ENCODE data around the gene F12.

GRCh38 chr5:177396807-177397206 lies 12.6 kb downstream of the F12 start:
- no peak for TF ChIP-seq EP300 (IDR thresholded peaks at IDR 0.05; ENCODE audit: borderline replicate concordance in 1 of 2, low read depth in 2 of 2, low read length in 2 of 2)
- no peak for TF ChIP-seq CTCF (IDR thresholded peaks at IDR 0.05; ENCODE audit: control extremely low read depth in 1 of 3, insufficient read depth in 1 of 3, low read depth in 1 of 3, low read length in 3 of 3)
- no peak for TF ChIP-seq BCL11A (IDR thresholded peaks at IDR 0.05; ENCODE audit: low read depth in 2 of 2, low read length in 2 of 2)
- TF ChIP-seq PHF8 (conservative IDR thresholded peaks at IDR 0.05; ENCODE audit: low read depth, low read length): no peak
- no peak for TF ChIP-seq MAX (IDR thresholded peaks at IDR 0.05)
- TF ChIP-seq CEBPB (IDR thresholded peaks at IDR 0.05; ENCODE audit: low read depth, low read length): no peak
- no peak for TF ChIP-seq TAF1 (IDR thresholded peaks at IDR 0.05; ENCODE audit: low read depth, low read length)
- TF ChIP-seq POLR2A (IDR thresholded peaks at IDR 0.05; ENCODE audit: control extremely low read depth in 1 of 2, low read depth in 2 of 2, low read length in 2 of 2): no peak
- no peak for TF ChIP-seq SRF (IDR thresholded peaks at IDR 0.05; ENCODE audit: low read depth, low read length)
- TF ChIP-seq RFX5 (IDR thresholded peaks at IDR 0.05; ENCODE audit: borderline replicate concordance, low read depth, low read length): no peak
- no peak for TF ChIP-seq JUN (IDR thresholded peaks at IDR 0.05; ENCODE audit: low read depth, low read length)
- TF ChIP-seq EZH2 (IDR thresholded peaks at IDR 0.05; ENCODE audit: low read depth, low read length, severe bottlenecking): no peak
- TF ChIP-seq TEAD4 (IDR thresholded peaks at IDR 0.05; ENCODE audit: low read depth, low read length): no peak
- TF ChIP-seq SIN3A (conservative IDR thresholded peaks at IDR 0.05 in 1 of 2, IDR thresholded peaks at IDR 0.05 in 1 of 2; ENCODE audit: low read depth in 1 of 2, low read length in 2 of 2): no peak
